DND-41 (cell line): ENCODE data around the gene IQGAP3.

Experiments
- CTCF ChIP-seq: IDR thresholded peaks from 2 replicates; pipeline ENCODE4 v1.5.1; 2012; ENCODE audit warnings: borderline replicate concordance, low read length, moderate library complexity, mild to moderate bottlenecking; ENCODE audit not compliant: poor library complexity, severe bottlenecking; ENCODE audit errors: extremely low read depth
- EZH2 ChIP-seq: IDR thresholded peaks from 3 replicates; pipeline ENCODE4 v1.6.1; 2012; ENCODE audit warnings: borderline replicate concordance, low read depth, mild to moderate bottlenecking, moderate library complexity, low read length, inconsistent platforms; ENCODE audit not compliant: severe bottlenecking

GRCh38 chr1:156600733-156601121, 28.4 kb upstream of the IQGAP3 start:
- TF ChIP-seq CTCF (no peak), EZH2 (no peak)
